ENCODE measurements around the gene NRF1.
"Not testable (repeated sequence)": the region's sequence is repeated elsewhere in the genome, so short reads cannot be mapped to it uniquely, and the experiment has no call there.

DNA sequence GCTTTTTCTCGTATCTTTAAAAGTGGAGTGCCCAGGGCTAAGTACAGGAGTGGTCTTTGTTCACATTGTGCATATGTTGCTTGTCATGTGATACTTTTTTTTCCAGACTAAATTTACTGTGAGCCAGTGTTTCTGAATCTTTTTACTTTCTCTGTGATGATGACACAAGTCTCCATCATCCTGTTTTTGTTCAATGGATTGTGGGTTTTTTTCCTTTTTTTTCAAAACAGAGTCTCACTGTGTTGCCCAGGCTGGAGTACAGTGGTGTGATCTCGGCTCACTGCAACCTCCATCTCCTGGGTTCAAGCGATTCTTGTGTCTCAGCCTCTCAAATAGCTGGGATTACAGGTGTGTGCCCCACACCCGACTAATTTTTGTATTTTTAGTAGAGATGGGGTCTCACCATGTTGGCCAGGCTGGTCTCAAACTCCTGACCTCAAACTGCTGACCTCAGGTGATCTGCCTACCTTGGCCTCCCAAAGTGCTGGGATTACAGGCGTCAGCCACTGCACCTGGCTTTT lies 24.6 kb downstream of the NRF1 start:
- TF ChIP-seq POLR2A, POLR2AphosphoS5, TAF1 (IDR thresholded peaks at IDR 0.05; ENCODE audit: low read depth, low read length): not testable (repeated sequence)
